GM19468 (cell line): ENCODE data around the gene FAAP20.
A peak's percentile ranks its signal among the peaks of the same experiment; 100 is the strongest.

Experiments
- ATAC-seq: cut with Tn5 transposase; IDR thresholded peaks from one replicate; pipeline ENCODE4 v1.9.1; 2021; ENCODE audit warnings: mild to moderate bottlenecking, moderate library complexity, moderate number of reproducible peaks; ENCODE audit not compliant: unreplicated experiment; ENCODE audit errors: extremely low read depth

The FAAP20 gene

GRCh38 chr1:2212532-2213491, 18.2 kb upstream of the FAAP20 start:
- ATAC-seq: no peak

- ATAC-seq: no peak
Observed at GRCh38 chr1:2212274-2212531, 17.6 kb upstream of the FAAP20 start.

GRCh38 chr1:2210786-2211185, 16.2 kb upstream of the FAAP20 start:
- no peak for ATAC-seq

GRCh38 chr1:2210084-2210653, 15.6 kb upstream of the FAAP20 start:
- no peak for ATAC-seq

GRCh38 chr1:2209400-2210083, 15.0 kb upstream of the FAAP20 start:
- no peak for ATAC-seq

GRCh38 chr1:2208309-2209239, 14.0 kb upstream of the FAAP20 start:
- no peak for ATAC-seq

GRCh38 chr1:2206813-2207487, 12.4 kb upstream of the FAAP20 start:
- ATAC-seq: no peak

GRCh38 chr1:2205191-2205952, 10.8 kb upstream of the FAAP20 start:
- peak; percentile 67 for ATAC-seq

GRCh38 chr1:2204415-2205190, 10.0 kb upstream of the FAAP20 start:
- ATAC-seq: no peak

- no peak for ATAC-seq
Observed at GRCh38 chr1:2203671-2204414, 9.3 kb upstream of the FAAP20 start.

GRCh38 chr1:2202843-2203601, 8.4 kb upstream of the FAAP20 start:
- ATAC-seq: no peak

- ATAC-seq: no peak
Observed at GRCh38 chr1:2202008-2202575, 7.5 kb upstream of the FAAP20 start.

- no peak for ATAC-seq
Observed at GRCh38 chr1:2201062-2201461, 6.5 kb upstream of the FAAP20 start.

- no peak for ATAC-seq
Observed at GRCh38 chr1:2200308-2200943, 5.9 kb upstream of the FAAP20 start.

GRCh38 chr1:2199042-2199810, 4.7 kb upstream of the FAAP20 start:
- ATAC-seq: no peak
